GM21528 (cell line): Measurements from ENCODE around the gene GRIK4.

Source experiments
- ATAC-seq: cut with Tn5 transposase; IDR thresholded peaks from one replicate; pipeline ENCODE4 v1.9.1; 2021; ENCODE audit warnings: mild to moderate bottlenecking, moderate library complexity; ENCODE audit not compliant: unreplicated experiment, low FRiP score

Gene GRIK4

GRCh38 chr11:120890609-120891320, 379.2 kb downstream of the GRIK4 start:
- ATAC-seq: no peak

GRCh38 chr11:120893440-120894201, 382.1 kb downstream of the GRIK4 start:
- peak; percentile 68 for ATAC-seq

- no peak for ATAC-seq
Measured at GRCh38 chr11:120894202-120894985, 382.8 kb downstream of the GRIK4 start.

GRCh38 chr11:120896687-120897086, 385.1 kb downstream of the GRIK4 start:
- ATAC-seq: no peak

GRCh38 chr11:120898568-120898967, 387.0 kb downstream of the GRIK4 start:
- ATAC-seq: no peak

- no peak for ATAC-seq
Measured at GRCh38 chr11:120899720-120900119, 388.2 kb downstream of the GRIK4 start.

- ATAC-seq: no peak
Measured at GRCh38 chr11:120900643-120901042, 389.1 kb downstream of the GRIK4 start.

GRCh38 chr11:120903686-120904085, 392.1 kb downstream of the GRIK4 start:
- no peak for ATAC-seq

GRCh38 chr11:120904116-120904515, 392.6 kb downstream of the GRIK4 start:
- no peak for ATAC-seq

- no peak for ATAC-seq
Measured at GRCh38 chr11:120906766-120907165, 395.2 kb downstream of the GRIK4 start.

GRCh38 chr11:120907971-120908370, 396.4 kb downstream of the GRIK4 start:
- no peak for ATAC-seq

GRCh38 chr11:120908461-120909181, 397.1 kb downstream of the GRIK4 start:
- ATAC-seq: no peak

- no peak for ATAC-seq
Measured at GRCh38 chr11:120909676-120910416, 398.3 kb downstream of the GRIK4 start.

- no peak for ATAC-seq
Measured at GRCh38 chr11:120911943-120912342, 400.4 kb downstream of the GRIK4 start.

- no peak for ATAC-seq
Measured at GRCh38 chr11:120912504-120912903, 401.0 kb downstream of the GRIK4 start.

GRCh38 chr11:120912915-120913314, 401.4 kb downstream of the GRIK4 start:
- ATAC-seq: no peak

- no peak for ATAC-seq
Measured at GRCh38 chr11:120914021-120914420, 402.5 kb downstream of the GRIK4 start.

GRCh38 chr11:120914601-120915000, 403.1 kb downstream of the GRIK4 start:
- ATAC-seq: no peak

GRCh38 chr11:120917559-120918239, 406.2 kb downstream of the GRIK4 start:
- no peak for ATAC-seq
